Measurements from ENCODE around the gene SPOCK1.

DNA sequence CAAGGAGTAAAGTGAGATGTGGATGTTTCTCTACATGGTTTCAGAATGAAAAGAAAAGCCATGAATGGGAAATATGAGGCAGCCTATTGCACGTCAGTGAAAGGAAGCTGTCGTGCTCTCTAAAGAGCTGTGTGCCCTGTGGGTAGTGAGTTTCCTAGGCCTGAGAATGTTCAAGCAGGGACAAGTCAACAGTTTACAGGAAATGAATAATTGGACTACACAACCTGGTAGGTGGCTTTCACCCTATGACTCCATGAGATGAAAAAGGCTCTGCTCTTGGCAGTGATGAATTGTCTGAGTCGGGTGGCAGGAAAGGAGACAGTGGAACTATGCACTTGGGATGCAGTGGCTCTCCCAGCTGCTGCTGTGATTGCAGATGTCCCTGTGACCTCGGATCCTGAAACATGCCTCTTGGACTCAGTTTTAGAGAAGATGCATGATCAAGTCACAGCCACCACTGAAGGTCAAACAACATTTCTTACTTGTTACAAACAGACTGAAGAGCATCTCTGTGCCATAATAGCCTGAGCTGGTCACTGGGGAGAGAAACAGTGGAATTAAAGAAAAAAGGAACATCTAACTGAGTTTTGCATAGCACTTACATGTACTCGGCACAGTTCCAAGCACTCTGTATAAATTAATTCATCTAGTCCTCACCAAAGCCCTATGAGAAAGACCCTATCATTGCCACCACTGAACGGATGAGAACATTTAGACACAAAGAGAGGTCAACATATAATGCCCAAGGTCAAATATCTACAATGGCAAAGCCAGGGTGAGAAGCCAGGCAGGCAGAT lies 293.7 kb downstream of the SPOCK1 start:
- TF ChIP-seq, protein P1, sequence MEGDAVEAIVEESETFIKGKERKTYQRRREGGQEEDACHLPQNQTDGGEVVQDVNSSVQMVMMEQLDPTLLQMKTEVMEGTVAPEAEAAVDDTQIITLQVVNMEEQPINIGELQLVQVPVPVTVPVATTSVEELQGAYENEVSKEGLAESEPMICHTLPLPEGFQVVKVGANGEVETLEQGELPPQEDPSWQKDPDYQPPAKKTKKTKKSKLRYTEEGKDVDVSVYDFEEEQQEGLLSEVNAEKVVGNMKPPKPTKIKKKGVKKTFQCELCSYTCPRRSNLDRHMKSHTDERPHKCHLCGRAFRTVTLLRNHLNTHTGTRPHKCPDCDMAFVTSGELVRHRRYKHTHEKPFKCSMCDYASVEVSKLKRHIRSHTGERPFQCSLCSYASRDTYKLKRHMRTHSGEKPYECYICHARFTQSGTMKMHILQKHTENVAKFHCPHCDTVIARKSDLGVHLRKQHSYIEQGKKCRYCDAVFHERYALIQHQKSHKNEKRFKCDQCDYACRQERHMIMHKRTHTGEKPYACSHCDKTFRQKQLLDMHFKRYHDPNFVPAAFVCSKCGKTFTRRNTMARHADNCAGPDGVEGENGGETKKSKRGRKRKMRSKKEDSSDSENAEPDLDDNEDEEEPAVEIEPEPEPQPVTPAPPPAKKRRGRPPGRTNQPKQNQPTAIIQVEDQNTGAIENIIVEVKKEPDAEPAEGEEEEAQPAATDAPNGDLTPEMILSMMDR (conservative IDR thresholded peaks at IDR 0.05; ENCODE audit: low read depth, low read length) = no peak
- TF ChIP-seq EZH2 (IDR thresholded peaks at IDR 0.05; ENCODE audit: borderline replicate concordance, low read depth, low read length, poor library complexity, severe bottlenecking) = no peak

All from A673 (cell line).